HG02938 (cell line): ENCODE results near the gene AIFM1.

ENCODE experiments used
- ATAC-seq: cut with Tn5 transposase; IDR thresholded peaks from one replicate; pipeline ENCODE4 v1.9.1; 2021; ENCODE audit warnings: mild to moderate bottlenecking, moderate library complexity; ENCODE audit not compliant: unreplicated experiment

Gene AIFM1

DNA sequence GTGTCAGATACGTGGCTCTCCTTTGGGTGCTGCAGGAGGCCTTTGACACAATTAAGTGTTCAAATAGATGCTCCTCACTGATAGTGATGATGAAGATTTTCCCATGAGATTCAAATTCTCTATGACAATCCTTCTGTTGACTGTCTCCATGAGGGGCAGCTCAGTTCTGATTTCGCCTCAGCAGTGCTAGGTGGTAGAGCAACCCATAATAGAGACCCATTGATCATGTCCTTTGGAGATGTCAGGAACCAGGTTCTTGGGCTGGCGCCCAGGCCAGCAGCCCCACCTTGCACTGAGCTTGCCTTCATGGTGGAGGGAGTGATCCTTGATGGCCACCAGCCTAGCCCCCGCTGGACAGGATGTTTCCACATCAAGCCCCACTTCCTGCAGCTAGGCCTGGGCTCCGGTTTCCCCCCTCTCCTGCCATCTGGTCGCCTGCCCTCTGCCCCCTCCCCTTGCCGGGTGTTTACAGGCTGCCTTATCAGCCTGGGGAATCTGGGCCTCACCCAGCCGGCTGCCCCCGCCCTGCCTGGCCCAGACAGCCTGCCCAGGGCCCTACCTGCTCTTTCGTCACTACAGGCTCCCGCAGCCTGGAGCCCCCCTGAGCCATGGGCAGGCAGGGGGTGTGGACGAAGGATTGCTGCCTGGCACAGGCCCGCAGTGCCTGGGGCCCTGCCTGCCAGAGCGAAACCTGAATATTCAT, 68.0 kb downstream of the AIFM1 start:
- no peak for ATAC-seq

DNA sequence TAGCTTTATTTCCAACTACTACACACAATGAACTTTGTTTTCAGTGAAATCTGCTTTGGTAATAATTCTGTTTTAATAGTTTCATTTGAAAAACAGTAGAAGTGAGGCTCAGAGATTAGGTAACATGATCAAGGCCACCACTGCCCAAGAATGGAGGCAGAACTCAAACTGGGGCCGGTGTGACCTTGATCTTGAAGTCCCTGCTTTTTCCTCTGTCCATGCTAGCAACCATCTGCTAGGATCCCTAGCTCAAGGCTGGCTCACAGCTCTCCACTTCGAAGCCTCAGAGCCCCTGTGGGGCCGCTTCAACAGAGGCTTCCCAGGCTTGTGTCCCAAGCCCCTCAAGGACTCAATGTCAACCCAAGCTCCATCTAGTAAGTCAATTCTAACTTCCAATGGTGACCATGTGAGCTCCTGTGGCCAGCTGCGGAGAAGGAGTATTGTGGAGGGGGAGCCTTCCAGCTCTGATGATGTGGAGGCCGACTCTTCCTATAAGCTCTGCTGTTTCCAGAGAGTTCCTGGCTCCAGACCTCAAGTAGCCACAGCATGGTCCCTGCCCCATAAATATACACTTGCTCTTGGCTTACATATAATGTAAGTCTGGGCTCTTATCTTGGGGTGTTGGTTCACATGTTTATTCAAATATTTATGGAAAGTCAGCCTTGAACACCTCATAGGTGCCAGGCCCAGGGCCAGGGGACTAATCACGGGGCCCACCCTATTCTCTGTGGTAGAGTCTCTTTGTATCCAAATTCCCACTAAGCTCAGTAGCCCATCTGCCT, 70.2 kb downstream of the AIFM1 start:
- no peak for ATAC-seq

DNA sequence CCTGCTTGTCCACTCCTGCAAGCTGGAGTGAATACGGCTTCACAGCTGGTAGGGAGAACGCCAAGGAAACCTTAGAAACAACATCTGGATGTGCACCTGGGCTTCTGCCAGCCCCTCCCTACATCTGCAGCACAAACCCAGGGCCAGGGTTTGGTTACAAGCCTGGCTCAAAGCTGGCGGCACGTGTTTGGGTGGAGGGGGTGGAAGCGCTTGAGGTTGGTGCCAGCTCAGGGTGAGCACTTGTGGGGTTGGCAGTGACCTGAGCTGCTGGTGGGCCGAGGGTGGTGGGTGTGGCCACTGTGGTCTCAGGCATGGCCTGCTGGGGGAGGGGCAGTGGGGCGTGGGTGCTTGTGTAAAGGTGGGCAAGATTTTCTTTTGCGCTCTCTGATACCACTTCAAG, 70.9 kb downstream of the AIFM1 start:
- no peak for ATAC-seq

DNA sequence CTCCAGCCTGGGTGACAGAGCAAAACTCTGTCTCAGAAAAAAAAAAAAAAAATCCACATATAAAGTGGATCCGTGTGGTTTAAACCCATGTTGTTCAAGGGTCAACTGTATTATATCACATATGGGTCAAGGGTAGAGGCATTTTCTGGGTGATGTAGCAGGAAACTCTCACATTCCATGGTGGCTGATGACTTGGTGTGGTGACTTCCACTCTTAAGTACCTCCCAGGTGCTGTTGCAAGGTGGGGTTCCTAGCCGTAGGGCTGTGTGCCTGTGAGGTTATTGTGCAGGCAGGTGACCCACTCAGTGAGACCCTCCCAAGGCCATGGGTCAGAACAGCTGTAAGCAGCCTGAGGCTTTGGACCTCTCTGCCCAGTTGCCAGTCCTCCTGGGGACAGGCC, 72.4 kb downstream of the AIFM1 start:
- no peak for ATAC-seq

DNA sequence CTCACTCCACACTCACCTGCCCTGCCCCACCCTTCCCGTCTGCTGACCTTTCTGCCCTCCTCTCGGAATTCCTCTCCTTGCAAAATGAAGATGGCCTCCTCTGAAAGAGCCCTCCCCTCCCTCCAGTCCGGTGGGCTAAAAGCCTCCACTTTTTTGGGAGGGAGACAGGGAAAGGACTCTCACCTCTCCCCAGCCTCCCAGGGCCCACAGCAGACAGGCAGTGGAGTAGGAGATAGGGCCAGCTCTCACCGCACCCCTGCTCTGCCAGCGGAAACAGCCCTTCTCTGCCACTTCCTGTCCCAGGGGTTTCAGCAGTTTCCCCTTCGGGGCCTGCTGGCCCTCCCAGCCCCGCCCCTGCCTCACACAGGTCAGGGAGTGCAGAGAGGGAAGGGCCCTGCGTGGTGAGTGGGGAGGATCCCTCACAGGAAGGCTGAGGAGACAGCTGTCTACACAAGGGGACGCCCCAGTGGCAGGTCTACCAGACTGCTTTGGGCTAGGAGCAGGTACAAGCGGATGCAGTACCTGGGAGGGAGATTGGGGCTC, 73.6 kb downstream of the AIFM1 start:
- ATAC-seq: peak; percentile 98

DNA sequence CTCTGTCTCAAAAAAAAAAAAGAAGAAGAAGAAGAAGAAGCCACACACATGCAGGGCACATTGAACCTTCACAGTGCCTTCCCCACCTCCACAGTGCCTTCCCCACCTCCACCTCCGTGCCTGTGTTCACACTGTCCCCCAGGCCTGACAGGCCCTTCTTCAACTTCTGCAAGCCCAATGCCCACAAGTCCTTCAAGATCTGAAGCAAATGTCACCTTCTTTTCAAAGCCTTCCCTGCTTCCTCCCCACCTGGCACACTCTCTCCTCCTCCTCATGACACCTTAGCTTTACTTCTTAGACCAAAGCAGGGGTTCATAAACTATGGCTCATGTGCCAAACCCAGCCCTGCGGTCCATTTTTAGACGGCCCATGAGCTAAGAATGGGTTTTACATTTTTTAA, 75.3 kb downstream of the AIFM1 start:
- no peak for ATAC-seq

DNA sequence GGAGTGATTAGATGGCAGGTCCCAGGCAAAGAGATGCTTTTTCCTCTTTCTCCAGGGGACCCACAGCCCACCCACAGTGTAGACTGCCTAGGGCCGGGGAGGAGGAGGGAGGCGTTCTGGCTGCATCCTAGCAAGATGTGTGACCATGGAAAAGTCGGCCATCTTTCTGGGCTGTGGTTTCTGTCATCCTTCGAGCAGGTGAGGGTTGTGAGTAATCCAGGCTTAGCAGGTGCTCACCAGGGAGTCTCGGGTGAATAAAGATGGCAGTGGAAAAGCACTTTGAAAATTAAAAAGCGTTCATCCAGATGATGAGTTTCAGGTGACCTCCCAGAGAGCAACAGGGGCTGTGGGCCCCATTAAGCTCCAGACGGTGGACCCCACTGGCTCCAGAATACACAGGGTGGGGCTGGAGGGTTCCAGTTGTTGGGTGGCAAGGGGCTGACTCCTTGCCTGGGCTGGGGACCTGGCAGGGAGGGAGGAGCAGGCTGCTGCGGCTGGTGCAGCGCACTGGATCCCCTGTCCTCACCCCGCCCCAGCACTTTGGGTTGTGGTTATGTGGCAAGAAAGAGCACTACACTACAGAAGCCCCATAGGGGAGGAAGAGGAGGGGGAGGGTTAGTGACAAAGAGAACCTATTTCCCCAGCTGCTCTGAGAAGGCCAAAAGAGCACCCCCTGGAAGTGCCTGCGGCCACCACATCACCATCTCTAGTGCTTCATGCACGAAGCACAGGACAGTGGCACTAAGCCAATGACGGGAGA, 79.0 kb downstream of the AIFM1 start:
- peak; percentile 35 for ATAC-seq

DNA sequence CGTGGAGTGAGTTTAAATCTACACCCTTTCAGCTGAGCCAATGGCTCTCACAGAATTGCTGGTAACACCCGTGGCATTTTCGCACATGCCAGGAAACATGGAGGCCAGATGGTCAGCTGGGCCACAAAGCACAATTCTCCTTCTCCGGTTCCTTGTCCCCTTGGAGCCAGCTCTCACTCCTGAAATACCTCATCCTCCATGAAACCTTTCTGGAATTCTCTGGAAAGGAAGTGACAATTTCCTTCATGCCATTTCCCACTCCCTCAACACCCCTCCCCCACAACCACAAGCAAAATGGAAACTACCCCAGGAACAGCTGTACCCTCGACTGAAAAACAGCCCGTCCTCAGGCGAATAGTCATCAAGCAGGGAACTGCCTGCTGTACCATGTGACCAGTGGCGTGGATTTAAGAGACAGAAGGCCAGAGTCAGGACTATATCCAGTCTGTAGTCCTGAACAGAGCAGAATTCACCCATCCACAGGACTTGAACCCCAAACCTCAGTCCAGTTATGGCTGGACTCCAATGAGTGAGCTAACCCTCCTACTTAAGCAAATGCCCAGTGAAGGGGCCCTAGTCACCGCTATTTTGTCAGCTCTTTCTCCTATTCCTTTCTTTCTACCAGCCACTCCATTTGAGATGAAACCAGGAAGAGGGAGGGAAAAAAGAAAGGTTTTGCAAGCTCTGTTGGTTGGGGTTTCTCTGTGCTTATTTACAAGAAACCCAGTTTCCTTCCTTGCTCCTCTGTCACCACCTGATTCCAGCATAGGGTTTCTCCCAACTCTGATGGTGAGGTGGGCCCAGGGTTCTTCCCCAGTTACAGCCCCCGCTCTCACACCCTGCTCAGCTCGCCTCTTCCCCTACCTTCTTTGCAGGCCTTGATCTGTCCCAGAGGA, 79.8 kb downstream of the AIFM1 start:
- no peak for ATAC-seq

DNA sequence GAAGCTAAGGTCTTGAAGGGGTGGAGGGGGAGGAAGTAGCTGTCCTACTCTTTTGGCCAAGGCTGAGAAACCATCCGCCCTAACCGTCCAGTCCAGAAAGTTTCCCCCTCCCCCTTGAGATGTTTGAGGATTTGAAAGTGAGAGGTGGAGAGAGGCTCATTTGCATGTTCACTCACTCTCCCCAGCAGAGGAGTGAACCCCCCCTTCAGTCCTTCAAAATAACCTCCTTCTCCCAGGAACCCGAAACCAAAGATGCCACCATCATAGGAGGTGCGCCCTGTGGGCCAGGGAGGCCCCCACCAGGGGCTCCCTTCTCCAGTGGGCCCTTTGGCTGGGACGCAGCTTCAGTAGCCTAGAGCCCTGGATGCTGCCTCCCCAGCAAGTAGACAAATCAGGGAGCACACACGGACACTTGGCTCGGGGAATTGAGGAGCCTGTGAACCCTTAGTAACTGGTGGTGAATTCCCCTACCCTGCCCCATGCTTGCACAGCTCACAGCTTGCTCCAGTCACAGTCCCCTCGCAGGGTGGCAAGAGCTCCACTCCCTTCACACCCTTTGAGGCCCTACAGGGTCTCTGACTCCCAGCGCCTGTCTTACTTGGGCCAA, 80.9 kb downstream of the AIFM1 start:
- ATAC-seq: peak; percentile 40

DNA sequence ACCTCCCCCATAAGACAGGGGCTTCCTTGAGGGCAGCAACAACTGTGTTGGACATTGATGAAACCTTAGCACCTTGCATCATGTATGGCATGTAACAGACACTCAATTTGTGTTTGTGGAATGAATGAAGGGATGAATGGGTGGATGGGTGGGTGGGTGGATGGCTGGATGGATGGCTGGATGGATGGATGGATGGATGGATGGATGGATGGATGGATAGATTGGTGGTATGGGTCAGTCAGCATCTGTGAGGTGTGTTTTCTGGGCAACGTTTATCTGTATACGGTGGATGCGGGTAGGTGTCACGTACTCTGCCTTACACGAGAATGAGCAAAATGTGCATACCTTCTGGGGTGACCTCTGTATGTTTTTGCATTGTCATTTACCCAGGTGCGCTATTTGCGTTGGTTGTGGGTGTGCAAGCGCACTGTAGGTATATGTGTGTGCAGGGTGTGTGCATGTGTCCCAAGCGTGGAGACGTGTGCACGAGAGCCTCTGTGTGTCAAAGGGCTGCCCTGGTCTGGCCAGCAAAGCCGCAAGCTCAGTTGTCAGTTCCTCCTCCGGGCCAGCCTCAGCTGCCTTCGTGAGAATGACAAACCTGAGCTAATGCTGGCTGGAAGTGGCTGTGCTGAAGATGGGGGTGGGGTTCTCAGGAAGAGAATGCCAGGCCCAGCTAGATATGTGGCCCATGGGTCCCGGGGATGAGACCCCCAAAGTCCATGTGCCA, 81.8 kb downstream of the AIFM1 start:
- peak; percentile 24 for ATAC-seq

DNA sequence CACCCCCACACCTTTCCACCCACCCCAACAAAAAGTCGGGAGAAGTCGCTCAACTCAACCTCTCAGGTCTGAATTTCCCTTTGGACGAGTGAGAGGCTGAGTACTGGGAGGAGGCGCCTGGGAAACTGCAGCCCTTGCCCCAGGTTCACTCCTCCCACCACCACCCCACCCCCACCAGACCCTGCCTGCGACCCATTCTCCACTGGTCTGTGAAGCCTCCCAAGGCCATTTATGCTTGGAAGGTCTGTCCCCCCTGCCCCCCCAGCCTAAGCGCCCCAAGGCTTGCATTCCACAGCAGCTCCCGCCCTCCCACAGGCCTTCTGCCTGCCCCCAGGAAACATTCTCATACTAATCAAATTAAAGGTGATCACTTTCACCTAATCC, 82.5 kb downstream of the AIFM1 start:
- ATAC-seq: no peak

DNA sequence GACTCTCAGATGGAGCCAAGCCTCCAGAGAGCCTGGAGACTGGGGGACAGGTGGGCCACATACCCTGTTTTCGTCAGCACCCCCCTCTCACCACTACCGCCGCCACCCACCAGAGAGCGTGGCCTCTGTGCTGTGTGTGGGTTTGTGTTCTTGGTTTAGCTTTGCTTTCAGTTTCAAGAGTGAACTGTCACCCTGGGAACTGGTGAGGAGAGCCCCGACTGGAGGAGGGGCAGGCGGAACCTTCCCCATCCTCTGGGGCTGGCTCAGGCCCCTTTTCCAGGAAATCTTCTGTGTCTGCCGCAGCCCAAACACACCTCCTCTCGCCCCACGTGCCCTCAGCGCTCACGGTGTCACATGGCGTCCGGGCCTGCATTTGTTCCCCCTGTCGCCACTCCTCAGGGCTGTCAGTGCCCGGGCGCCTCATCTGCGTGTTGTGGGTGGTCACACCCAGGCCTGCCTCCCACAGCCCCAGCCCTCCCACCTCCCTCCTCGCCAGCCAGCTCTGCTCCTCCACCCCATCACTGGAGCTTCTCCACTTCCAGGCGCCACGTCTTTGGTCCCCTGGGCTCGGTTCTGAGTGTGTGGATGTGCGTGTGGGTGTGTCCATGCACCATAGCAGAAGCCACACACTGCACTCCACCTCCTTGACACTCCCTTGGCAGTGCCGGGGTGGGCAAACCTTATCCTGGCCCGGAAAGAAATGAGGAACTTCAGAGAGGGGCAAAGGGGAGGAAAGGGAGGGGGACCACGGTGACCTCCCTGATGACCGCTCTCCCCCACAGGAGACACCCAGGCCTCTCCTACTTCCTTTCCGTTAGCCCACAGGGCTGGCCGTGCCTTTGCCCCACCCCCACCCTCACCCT, 83.2 kb downstream of the AIFM1 start:
- peak; percentile 55 for ATAC-seq

DNA sequence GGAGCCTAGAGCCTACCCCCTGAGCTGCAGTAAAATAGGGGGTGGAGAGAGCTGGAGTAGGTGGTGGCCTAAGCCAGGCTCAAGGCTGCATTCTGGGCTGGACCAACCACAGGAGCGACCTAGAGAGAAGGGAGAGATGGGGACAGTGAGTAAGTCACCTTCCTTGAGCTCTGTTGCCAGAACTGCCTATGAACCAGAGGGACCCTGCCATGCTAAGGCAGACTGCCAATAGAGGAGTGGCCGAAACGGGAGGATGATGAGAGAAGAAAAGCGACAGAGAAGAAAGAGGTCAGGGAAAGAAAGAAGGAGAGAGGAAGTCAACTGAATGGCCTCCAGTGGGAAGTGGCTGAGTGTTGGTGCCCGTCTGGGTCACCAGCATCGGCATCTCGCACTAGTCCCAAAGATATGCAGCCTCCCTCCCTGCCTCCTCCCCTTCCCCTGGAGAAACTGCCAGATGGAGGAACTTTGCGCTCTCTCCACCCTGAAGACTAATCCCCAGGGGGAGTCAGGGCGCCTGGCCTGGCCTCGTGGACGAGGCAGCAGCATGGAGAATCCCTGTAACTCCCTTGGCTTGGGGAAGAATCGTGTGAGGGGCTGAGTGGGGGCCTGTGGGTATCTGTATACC, 84.1 kb downstream of the AIFM1 start:
- ATAC-seq: no peak

DNA sequence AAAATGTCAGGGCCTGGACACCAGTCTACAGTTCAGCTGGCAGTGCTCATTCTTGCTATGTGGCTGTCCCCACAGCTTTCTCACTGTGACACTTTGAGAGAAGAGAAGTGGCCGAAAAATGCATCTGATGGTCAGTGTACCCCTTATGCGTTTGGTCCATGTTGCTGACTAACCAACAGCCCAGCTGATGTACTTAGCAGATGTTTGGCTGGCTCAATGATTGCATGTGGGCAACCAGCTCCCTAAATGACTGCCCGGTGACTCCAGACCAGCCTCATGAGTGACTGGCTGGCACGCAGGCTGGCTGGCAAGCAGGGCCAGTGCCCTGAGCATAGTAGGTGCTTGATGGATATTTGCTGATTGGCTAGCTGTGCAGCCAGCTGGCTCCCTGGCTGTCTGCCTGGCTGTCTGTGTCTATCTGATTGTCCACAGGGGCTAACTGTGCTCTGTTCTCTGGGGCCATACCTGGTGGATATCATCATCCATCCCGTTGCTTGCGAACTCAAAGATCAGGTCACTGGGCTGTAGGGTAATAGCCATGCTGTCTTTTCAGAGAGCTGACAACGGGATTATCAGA, 84.8 kb downstream of the AIFM1 start:
- ATAC-seq: no peak

DNA sequence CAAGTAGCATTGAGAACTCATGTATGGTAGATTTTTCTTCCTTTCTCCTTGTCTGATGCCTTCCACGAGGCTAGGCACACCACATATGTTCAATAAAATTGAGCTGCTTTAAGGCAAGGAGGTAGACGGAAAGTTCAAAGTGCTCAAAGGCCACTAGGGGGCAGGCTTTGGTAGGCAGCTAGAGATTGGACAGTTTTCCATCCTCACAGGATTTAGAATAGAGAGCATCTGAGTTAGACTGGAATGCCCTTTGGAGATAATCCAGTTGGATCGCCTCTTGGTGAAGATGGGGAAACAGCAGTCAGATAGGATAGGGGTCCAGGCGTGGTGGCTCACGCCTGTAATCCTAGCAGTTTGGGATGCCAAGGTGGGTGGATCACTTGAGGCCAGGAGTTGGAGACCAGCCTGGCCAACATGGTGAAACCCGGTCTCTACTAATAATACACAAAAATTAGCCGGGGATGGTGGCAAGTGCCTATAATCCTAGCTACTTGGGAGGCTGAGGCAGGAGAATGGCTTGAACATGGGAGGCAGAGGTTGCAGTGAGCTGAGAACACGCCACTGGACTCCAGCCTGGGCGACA, 85.7 kb downstream of the AIFM1 start:
- ATAC-seq: no peak
